SU-DHL-6 (cell line): ENCODE measurements around the gene GPR35.

Experiments used
- EZH2phosphoT487 ChIP-seq: fragments of 200-600 bp; sonication (generic), shearing (Covaris generic); conservative IDR thresholded peaks from 2 replicates; pipeline ENCODE4 v1.6.1; 2018; ENCODE audit warnings: mild to moderate bottlenecking, antibody characterized with exemption, low read length, moderate library complexity, mixed read lengths
- TF ChIP-seq, protein P1 (sequence below): fragments of 200-600 bp; sonication (generic); IDR thresholded peaks from one replicate; pipeline ENCODE4 v1.5.1; 2017; ENCODE audit warnings: antibody characterized with exemption, mild to moderate bottlenecking, low read length, moderate library complexity; ENCODE audit not compliant: insufficient read depth, poor library complexity, severe bottlenecking

DNA sequence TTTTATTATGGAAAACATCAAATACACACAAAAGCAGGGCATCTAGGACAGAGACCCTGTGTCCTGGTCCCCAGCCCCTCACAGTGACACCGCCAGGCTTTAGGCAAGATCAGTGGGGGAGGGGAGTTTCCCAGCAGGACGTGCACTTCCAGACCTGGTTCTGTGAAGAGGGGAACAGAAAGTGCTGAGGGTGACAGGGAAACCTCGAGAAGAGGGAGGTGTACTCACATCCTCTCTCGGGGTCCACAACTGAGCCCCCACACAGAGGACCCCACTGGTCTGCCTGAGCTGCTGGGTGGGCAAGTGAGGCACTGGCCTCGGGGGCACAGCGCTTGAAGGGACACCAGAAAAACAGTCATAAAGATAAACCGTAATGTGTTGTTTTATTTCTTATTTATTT, 4.4 kb upstream of the GPR35 start:
- TF ChIP-seq, protein P1, sequence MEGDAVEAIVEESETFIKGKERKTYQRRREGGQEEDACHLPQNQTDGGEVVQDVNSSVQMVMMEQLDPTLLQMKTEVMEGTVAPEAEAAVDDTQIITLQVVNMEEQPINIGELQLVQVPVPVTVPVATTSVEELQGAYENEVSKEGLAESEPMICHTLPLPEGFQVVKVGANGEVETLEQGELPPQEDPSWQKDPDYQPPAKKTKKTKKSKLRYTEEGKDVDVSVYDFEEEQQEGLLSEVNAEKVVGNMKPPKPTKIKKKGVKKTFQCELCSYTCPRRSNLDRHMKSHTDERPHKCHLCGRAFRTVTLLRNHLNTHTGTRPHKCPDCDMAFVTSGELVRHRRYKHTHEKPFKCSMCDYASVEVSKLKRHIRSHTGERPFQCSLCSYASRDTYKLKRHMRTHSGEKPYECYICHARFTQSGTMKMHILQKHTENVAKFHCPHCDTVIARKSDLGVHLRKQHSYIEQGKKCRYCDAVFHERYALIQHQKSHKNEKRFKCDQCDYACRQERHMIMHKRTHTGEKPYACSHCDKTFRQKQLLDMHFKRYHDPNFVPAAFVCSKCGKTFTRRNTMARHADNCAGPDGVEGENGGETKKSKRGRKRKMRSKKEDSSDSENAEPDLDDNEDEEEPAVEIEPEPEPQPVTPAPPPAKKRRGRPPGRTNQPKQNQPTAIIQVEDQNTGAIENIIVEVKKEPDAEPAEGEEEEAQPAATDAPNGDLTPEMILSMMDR: no peak
- no peak for TF ChIP-seq EZH2phosphoT487
